Occipital lobe (tissue), 2 donors: ENCODE data around the gene KDR. TPM values are rescaled to one million over a fixed set of nuclear protein-coding genes. Genes with fewer than 3 reads are reported as not detected.

Source experiments
- DNase-seq: peaks from one replicate; lab custom pipeline; 2025; lab: John Stamatoyannopoulos, UW
- total RNA-seq: library from RNA; depleted of rRNA; stranded (reverse); fragments of >200 nt; gene quantifications from one replicate; pipeline ENCODE4 v1.2.3, GENCODE V29; 2014

KDR gene
- total RNA-seq: 13.7 TPM

DNA sequence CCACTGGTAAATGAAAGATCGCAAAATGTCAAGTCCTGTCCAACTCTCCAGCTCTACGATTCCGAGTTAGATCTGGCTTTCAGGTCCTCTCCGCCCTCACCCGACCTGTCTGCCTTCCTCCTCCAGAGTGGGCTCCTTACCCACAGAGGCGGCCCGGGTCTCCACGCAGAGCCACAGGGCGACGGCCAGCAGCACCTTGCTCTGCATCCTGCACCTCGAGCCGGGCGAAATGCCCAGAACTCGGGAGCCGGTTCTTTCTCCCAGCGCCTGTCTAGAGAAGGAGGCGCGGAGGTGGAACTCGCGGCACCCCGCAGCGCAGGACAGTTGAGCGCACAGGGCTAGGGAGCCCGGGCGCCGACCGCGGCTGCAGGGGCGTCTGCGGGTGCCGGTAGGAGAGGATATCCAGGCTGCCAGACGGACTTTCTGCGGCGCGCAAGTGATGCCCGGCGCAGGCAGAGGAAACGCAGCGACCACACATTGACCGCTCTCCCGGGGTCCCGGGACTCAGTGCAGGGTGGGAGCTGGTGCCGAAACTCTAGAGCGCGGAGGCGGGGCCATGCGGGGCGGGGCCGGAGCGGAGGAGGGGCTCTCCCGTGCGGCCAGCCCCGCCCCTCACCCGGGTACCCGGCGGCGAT lies at the start of gene KDR:
TSS of gene KDR (minus strand) at position 509 of the 635 bp plus-strand sequence. CDS start at position 207, 302 bp downstream.
- no peak for DNase-seq

DNA sequence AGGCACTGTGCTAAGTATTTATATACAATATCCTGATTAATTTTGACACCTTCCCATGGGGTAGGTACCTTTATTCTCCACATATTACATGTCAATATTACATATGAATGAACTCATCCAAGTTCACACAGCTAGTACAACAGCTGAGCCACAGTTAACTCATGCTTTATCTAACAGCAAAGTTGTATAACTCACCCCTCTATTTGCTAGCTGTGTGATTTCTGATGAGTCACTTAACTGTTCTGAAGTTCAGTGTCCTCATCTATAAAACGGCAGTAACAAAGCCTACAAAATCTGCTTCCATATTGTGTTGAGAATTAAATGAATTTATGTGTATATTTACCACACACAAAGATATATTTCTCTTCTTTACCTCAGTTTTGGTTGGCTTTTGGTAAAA lies 48.2 kb upstream of the KDR start:
- DNase-seq: no peak

DNA sequence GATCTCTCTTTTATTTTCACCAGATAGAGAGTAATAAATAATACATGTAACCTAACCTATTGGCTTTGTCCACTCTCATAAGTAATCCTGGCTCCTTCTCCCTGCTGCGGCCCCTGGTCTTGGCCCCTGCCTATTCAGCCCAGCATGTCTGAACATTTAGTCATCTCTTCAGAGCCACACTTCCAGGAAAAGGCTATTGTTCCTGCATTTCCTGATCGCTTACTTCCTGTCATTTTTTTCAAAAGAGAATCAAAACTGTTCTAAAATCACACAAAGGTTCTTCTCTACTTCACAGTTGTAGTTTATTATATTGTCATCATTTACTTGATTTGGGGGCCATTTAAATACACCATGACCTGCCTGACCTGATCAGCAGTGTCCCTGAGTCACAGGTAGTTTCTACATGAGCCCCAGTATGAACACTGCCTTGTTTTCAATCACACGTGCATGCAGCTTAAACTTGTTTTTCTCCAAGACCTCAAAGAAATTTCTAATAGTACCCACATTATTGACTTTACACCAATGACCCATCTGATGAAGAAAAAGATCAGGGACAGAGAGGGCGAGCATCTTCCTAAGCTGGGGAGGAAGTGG lies 47.4 kb upstream of the KDR start:
- DNase-seq: no peak

DNA sequence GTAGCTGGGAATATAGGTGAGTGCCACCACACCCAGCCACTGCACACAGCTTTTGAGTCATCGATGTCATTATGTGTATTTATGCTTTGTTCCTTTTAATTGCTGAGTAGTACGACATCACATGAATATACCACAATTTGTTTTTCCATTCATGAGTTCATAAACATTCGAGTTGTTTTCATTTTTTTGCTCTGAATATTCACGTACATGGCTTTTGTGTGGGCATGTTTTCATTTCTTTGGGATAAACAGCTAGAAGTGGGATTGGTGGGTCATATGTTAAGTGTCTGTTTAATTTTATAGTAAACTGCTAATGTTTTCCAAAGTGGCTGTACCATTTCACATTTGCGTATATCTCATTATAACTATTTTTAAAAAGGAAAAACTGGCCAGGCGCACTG lies 45.1 kb upstream of the KDR start:
- DNase-seq: no peak

DNA sequence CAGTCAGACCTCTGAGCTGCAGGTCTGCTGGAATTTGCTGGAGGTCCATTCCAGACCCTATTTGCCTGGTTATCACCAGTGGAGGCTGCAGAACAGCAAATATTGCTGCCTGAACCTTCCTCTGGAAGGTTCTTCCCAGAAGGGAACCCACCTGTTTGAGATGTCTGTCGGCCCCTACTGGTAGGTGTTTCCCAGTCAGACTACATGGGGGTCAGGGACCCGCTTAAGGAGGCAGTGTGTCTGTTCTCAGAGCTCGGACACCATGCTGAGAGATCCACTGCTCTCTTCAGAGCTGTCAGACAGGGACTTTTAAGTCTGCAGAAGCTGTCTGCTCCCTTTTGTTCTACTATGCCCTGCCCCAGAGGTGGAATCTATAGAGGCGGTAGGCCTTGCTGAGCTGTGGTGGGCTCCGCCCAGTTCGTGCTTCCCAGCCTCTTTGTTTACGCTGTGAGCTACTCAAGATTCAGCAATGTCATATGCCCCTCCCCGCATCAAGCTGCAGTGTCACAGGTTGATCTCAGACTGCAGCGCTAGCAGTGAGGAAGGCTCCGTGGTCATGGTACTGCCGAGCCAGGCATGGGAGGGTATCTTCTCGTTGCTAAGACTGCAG lies 44.1 kb upstream of the KDR start:
- no peak for DNase-seq

DNA sequence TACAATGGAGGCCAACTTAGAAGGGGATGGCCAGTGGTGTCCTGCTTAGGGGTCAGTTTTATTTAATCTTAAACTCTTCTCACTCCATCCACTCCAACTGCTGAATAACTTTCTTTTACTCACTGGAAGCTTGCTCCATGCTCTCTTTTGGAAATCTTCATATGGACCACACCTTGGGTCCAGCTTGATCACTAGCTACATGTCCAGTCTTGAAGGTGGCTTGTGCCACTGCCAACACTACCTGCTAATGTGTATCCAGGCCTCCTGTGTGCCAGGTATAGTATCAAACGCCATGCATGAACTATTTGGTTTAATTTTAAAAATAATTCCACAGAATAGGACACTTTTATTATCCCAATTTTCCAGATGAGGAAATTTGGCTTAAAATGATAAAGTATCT lies 37.0 kb upstream of the KDR start:
- no peak for DNase-seq

DNA sequence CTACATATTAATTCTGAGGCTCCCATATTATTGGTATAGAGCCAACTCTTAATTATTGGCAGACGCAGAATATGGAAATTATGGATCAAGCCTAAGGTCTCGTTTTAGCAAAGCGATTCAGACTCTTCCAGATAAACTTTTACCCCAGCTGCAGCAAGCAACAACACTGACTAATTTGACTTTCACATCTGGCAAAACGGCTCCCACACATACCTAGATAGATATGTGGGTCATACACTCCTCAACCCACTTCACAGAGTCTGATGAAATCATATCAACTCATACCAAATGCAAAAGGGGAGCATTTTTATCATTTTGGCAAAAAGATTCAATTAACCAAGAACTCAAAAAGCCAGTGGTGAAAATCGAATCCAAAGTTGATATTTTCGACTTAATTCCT lies 36.3 kb upstream of the KDR start:
- no peak for DNase-seq

DNA sequence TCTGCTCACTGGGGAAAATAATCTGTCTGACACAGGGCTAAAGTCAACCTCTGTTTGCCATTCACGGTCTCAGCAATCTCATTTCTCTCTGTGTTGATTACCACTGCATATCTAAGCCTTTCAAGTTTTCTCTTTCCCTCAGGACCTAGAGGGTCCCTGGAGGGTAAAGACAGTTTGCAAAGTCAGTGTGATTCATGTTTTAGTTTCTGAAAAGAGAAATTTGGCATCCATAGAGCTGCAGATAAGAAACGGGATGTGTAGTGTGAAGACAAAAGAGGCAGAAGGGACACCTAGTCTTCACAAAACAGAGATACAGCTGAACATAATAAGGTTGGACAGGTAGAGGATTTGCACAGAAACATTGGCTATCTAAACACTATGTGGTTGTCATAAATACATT lies 34.5 kb upstream of the KDR start:
- DNase-seq: no peak

DNA sequence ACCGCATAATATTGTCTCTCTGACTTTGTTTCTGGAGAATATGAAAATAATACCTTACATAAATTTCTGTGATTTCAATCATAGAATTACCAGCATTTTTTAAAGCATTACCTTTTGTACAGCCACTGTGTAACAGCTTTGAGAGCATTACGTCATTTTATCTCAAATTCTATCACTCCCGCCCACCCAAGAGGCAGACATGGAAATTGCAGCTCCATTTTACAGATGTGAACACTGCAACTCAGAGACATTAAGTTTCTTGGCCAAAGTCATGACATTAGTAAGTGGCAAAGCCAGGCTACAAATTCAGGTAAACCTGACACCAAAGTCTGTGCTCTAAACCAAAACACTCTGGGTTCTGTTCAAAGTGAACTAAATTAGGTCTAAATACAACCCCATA lies 33.6 kb upstream of the KDR start:
- DNase-seq: no peak

DNA sequence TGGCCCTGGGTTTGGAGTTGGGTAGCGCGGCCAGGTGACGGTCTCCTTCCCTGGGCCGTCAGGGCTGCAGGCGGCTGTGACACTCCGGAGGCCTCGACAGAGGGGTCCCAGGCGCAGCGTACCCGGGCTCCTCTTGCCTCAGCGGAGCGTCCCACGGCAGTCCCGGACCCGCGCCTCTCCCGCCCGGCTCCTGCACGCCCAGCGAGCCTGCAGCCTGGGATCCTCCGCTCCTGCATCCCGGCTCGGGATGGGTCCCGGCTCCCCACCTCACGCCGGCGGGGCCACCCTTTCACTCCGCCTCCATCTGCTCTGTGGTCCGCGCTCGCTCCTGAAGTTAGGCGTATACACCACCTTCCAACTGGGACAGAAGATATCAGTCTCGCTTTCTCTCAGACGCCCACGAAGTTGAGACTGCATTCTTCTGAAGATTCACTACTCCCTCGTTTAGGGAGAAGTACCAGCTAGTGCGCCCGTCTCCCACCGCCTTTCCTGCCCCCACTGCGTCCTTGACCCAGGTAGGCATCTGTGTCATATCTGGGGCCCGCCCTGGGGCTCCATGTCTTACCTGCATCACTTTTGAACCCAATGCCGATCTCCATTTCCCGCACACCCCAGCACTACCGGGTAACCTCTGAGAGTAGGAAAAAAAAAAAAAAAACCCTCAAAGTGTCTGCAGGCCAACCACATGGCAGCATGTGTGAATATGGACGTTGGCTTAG lies 32.3 kb upstream of the KDR start:
- no peak for DNase-seq

DNA sequence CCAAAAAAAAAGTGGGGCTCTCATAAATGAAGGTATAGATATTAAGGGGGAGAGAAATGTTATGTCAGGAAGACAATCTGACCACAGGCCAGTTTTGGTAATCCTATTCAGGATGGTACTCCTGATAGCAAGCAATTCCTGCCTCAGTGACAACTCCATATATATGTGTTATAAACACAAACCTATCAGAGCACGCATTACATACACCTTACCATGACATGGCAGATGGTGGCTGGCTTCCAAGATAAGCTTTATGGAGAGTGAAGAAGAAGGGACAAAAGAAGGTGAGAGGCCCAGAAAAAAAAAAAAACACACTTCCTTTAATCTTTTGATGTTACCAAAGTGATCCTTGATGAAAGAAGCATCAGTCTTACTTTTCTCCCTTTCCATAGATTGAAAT lies 29.5 kb upstream of the KDR start:
- no peak for DNase-seq

DNA sequence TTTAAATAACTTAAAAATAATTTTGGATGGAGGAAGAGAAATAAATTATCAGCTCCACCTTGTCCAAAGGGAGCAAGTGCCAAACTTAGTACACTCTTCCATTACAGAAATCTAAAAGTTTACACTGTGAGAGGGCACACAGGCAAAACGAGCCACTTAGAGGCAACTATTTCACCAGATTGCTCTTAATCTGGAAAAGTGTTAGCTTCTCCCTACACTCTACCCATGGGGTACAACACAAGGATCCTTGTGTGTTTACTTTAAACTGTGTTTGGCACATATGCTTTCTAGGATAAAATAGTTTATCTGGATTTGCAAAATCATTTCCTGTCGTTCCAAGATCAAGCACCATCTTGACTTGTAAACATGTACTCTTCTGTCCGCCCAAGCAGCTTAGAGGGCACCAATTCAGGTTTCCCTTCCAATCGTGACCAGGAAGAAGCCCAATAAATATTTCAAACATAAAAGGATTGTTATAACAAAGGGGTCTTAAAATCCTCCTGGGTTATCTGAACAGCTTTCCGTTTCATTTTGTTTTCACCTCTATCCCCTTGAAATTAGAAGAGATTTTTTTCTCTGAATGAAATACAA lies 29.0 kb upstream of the KDR start:
- no peak for DNase-seq

DNA sequence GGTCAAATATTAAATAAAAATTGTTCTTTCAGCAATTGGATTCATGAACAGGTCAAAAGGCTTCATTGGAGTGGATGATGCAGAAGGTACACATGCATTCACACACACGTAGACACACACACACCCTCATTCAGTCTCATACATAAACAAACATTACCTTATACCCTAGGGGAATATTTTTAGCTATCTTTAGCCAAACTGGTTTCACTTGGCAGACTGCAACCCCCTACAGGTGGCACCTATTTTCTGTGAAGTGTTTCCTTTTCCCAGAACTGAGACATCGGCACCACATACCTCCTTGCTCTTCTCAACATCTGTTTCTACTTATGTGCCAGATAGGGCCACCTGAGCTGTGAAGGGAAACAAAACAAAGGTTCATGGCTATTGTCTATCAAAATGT lies 18.5 kb upstream of the KDR start:
- DNase-seq: no peak

DNA sequence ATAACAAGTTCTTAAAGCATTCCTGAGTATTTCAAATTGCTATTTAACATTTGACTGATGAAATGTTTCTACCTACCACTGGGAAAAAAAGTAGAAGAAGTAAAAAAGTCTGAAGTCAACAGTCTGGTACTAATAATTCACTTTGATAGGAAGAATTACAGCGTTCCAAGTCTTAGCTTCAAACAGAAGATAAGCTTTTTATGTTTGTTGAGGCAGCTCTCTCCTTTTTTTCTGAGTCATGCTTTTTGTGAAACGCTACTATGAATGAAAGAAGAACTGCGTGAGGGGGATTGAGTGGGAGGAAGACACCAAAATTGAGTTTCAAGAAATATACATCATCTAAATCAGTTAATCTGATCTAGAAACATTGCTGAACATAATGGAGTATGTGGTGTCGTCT lies 13.0 kb upstream of the KDR start:
- DNase-seq: no peak

DNA sequence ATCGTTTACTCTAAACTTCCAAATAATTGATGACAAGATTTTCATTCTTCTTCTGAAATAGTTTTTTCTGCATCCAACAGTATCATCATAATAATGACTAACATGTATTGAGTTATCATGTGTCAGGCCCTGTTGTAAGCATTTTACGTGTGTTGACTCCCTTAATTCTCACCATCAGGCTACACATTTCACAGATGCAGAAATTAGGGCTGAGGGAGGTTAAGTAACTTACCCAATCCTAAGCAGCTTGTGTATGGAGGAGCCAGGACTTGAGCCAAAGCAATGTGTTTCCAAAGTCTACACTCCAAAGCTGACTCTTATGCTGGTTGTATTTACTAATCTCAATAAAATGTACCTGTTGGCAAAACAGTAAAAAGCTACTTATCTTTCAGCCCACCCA lies 11.2 kb upstream of the KDR start:
- no peak for DNase-seq

DNA sequence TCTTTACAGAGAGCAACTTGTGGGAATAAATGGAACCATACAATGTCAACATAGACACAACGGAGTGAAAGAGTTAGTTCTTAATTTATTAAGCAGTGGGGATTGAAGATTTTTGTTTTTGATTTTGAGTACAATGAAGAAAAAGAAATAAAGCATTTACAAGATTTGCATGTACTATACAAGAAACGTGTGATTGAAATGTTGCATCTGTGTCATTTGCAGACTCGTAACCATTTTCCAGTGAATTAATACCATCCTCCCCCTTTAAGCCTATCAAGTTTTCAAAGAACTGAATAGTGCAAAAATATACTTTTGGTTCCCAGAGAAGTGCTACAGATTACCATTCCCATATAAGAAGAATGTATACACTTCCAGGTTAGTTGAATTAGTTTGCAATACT lies 8.6 kb upstream of the KDR start:
- DNase-seq: no peak

DNA sequence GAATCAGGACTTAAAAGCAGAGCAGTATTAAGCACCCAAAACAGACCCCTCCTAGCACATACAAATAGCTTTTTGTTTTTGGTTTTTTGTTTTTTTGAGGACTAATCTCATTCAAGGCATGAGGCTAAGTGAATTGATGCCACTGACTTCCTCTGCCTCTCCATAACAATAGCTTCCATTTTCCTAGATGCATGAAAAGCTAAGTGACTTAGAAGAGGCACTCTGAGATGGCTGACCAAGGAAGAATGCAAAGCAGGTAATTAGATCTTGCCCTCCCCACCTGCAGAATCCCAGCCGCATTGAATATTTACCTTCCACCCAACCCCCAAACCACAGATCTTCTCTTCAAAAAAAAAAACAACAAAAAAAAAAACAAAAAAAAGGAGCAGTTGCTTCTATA lies 7.4 kb upstream of the KDR start:
- no peak for DNase-seq

DNA sequence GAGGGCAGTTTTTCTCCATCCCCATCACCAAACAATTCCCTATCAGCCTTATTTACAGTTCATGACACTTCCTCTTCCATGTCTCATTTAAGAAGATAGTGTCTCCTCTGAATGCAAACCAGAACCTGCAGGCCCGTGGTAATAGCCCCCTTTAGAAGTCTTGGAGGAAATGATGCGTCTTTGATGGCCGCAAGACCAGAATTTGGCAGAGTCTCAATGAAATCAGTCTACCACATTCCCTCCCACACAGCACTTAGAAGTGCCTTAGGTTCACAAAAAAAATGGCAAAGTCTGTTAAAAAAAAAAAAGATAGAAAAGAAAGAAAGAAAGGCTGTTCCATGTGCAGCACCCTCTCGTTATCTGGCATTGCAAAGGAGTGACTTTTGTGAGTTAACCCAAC lies 2.1 kb upstream of the KDR start:
- DNase-seq: no peak

DNA sequence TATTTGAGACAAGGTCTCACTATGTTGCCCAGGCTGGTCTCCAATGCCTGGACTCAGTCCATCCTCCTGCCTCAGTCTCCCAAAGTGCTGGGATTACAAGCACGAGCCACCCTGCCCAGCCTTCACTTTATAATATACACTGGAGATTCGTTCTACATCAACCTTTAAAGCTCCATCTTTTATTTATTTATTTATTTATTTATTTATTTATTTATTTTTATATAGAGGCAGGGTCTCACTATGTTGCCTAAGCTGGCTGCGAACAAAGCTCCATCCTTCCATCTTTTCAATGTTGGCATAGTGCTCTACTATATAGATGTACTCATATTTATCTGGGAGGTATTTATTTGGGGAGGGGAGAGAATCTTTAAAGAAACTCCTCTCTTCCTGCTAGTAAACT lies 1.7 kb upstream of the KDR start:
- DNase-seq: no peak

DNA sequence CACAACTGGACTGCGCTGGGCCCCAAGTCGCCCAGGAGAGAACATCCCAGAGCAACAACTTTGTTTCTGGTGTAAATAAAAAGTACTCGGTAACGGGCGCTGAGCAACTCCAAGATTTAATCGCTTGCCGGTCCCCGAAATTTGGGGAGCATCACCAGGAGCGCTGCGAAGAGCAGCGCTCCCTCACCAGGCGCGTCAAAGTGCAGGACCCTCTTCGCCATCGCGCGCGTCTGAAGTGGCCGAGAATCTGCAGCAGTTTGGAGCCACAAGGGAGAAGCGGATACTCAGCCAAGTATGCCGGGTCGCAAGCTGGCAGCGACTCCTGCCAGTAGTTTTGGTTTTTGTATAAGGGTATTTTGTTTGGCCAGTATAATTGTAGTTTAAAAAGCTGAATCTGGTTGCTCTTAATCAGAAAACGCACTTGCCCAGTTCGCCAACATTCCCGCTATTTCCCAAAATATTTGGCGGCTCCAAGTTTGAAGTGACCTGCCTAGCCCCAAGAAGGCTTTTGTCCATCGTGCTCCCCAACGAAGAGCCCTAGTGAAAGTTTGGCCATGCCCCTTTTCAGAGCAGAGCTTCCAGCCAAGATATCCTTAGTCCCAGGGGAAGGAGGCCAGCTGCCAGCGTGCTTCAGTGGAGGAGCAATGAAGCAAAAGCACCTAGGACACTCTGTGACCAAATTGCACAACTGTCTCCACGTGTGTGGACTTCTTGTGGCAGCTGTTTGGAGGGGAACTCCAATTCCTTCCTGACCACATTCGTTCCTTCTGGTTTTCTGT lies 557 bp upstream of the KDR start:
- DNase-seq: no peak

DNA sequence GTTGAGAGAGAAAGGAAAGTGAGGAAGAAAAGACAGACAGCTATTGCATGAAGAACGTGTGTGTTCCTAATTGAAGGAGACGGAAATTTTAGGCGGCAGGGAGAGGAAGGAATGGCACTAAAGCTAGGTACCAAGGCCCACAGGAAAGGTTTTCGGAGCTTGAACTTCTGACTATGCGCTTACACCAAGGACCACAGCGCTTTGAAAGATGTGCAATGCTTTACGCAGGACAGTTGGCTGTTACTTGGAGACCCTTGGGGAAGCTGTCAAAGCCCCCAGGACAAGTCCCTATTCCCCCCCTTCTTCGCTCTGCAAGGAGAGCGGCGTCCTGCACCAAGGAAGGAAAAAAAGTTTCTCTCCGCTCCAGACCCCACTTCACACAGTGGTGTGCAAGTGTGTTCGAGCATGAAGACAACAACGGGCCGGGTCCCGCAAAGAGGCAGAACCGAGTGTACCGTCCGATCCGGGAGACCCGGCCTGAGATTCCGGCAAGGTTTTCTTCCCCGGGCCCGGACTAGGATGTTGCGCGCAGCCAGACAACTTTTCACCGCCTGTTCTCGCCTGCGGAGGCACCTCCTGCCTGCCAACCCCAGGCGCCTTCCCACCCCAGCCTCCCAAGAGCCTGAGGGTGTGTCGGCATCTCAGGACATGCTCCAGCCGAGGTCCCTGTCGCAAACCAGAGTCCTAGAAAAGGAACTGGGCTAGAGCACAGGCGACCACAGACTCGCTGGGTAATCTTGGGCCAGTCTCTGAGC lies 896 bp downstream of the KDR start:
- no peak for DNase-seq
